HG03039 (cell line): ENCODE data around the gene LRRC37B.
"Not testable (repeated sequence)": the region's sequence is repeated elsewhere in the genome, so short reads cannot be mapped to it uniquely, and the experiment has no call there.

ENCODE experiments used
- ATAC-seq: cut with Tn5 transposase; IDR thresholded peaks from one replicate; pipeline ENCODE4 v1.9.1; 2021; ENCODE audit warnings: mild to moderate bottlenecking, moderate library complexity; ENCODE audit not compliant: unreplicated experiment

Gene LRRC37B

GRCh38 chr17:32041306-32041875 is 34.2 kb downstream of the LRRC37B start:
- ATAC-seq = not testable (repeated sequence)

GRCh38 chr17:32042266-32042665 is 35.1 kb downstream of the LRRC37B start:
- ATAC-seq = not testable (repeated sequence)

GRCh38 chr17:32045611-32046010 is 38.4 kb downstream of the LRRC37B start:
- ATAC-seq = not testable (repeated sequence)

GRCh38 chr17:32047663-32048062 is 40.5 kb downstream of the LRRC37B start:
- ATAC-seq = not testable (repeated sequence)

GRCh38 chr17:32054985-32055384 is 47.8 kb downstream of the LRRC37B start:
- not testable (repeated sequence) for ATAC-seq

- not testable (repeated sequence) for ATAC-seq
These were observed 48.2 kb downstream of the LRRC37B start for GRCh38 chr17:32055425-32055824.

- not testable (repeated sequence) for ATAC-seq
These were observed 49.3 kb downstream of the LRRC37B start for GRCh38 chr17:32056500-32056899.

GRCh38 chr17:32057460-32058105 is 50.4 kb downstream of the LRRC37B start:
- ATAC-seq = not testable (repeated sequence)

- not testable (repeated sequence) for ATAC-seq
These were observed 53.5 kb downstream of the LRRC37B start for GRCh38 chr17:32060695-32061094.

- not testable (repeated sequence) for ATAC-seq
These were observed 54.7 kb downstream of the LRRC37B start for GRCh38 chr17:32061840-32062239.

GRCh38 chr17:32064091-32064490 is 56.9 kb downstream of the LRRC37B start:
- not testable (repeated sequence) for ATAC-seq

- not testable (repeated sequence) for ATAC-seq
These were observed 59.0 kb downstream of the LRRC37B start for GRCh38 chr17:32066123-32066680.

GRCh38 chr17:32066863-32067642 is 59.9 kb downstream of the LRRC37B start:
- not testable (repeated sequence) for ATAC-seq

- not testable (repeated sequence) for ATAC-seq
These were observed 61.9 kb downstream of the LRRC37B start for GRCh38 chr17:32069067-32069466.

- not testable (repeated sequence) for ATAC-seq
These were observed 64.8 kb downstream of the LRRC37B start for GRCh38 chr17:32071961-32072360.

- ATAC-seq = not testable (repeated sequence)
These were observed 65.9 kb downstream of the LRRC37B start for GRCh38 chr17:32073131-32073530.

- not testable (repeated sequence) for ATAC-seq
These were observed 72.6 kb downstream of the LRRC37B start for GRCh38 chr17:32079753-32080152.

- ATAC-seq = not testable (repeated sequence)
These were observed 76.4 kb downstream of the LRRC37B start for GRCh38 chr17:32083550-32083979.

- not testable (repeated sequence) for ATAC-seq
These were observed 77.1 kb downstream of the LRRC37B start for GRCh38 chr17:32084003-32084941.
